Measurements from ENCODE around the gene ARFGAP1.

ARFGAP1 gene

DNA sequence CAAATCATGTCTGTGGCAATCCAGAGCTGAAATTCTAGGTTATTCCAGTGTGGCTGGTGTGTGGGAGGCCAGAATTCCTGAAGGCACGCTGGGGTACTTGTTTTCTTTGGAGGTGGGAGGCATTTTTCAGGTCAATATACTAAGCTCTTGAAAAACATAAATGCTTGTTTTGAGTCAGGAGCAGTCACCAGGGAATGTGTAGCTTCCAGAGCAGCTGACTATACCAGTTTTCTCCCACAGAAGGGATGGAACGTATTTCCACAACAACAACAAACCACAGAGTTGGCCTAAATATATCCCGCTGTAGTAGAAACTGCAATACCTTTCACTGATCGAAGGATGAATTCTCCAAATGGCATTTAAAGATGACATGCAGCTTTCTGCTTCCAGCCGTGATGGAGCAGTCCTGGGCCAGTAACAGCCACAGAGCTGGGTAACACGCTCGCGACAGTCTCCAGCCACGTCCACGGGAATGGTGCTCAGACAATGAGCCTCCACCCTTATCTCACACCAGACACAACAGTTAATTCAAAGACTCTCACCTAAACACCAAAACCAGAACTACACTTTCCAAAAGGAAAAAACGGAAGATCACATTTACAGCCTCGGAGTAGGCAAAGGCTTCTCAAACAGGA, 65.3 kb downstream of the ARFGAP1 start:
- no peak for DNase-seq

Measured in activated CD8-positive, alpha-beta memory T cell treated with anti-CD3 and anti-CD28 coated beads, Interleukin-2, amount 50 U/mL, for 4 hours (primary cell).